ENCODE measurements around the gene CDH5.
"Not testable (repeated sequence)": the region's sequence is repeated elsewhere in the genome, so short reads cannot be mapped to it uniquely, and the experiment has no call there.

CDH5 gene

GRCh38 chr16:66325717-66326376, 40.6 kb upstream of the CDH5 start:
- Histone ChIP-seq H3K36me3 (no peaks in the 10 kb centered on the region), H3K4me3 (ENCODE audit: low read depth, low read length) (no peak overlapping the region), H3K4me1 (no peaks in the 10 kb centered on the region), H3K27me3 (peaks cover 4% of the 10 kb centered on the region), H3K9me3 (no peaks in the 10 kb centered on the region)
- no peak for TF ChIP-seq CTCF (IDR thresholded peaks at IDR 0.05; ENCODE audit: low read depth, low read length)
- DNase-seq = no peak

- Histone ChIP-seq H3K36me3 (no peaks in the 10 kb centered on the region), H3K4me3 (ENCODE audit: low read depth, low read length) (no peak overlapping the region), H3K9me3 (no peaks in the 10 kb centered on the region), H3K4me1 (no peaks in the 10 kb centered on the region), H3K27me3 (no peaks in the 10 kb centered on the region)
- no peak for TF ChIP-seq CTCF (IDR thresholded peaks at IDR 0.05; ENCODE audit: low read depth, low read length)
- DNase-seq = no peak
These were observed 39.4 kb upstream of the CDH5 start for GRCh38 chr16:66326991-66327513.

- Histone ChIP-seq H3K4me1 (no peaks in the 10 kb centered on the region), H3K4me3 (ENCODE audit: low read depth, low read length) (no peak overlapping the region), H3K36me3 (no peaks in the 10 kb centered on the region), H3K9me3 (no peaks in the 10 kb centered on the region), H3K27me3 (no peaks in the 10 kb centered on the region)
- TF ChIP-seq CTCF (IDR thresholded peaks at IDR 0.05; ENCODE audit: low read depth, low read length) = no peak
- DNase-seq = no peak
These were observed 38.2 kb upstream of the CDH5 start for GRCh38 chr16:66328282-66328681.

- DNase-seq; H3K4me1 ChIP-seq; H3K9me3 ChIP-seq; H3K4me3 ChIP-seq (ENCODE audit: low read depth, low read length); H3K36me3 ChIP-seq; H3K27me3 ChIP-seq: not testable (repeated sequence)
These were observed 35.0 kb upstream of the CDH5 start for GRCh38 chr16:66331464-66331863.

GRCh38 chr16:66332634-66333610, 33.6 kb upstream of the CDH5 start:
- no peaks in the 10 kb centered on the region for H3K36me3 ChIP-seq
- TF ChIP-seq CTCF (IDR thresholded peaks at IDR 0.05; ENCODE audit: low read depth, low read length) = no peak
- H3K4me3 ChIP-seq (ENCODE audit: low read depth, low read length) = no peak overlapping the region
- no peaks in the 10 kb centered on the region for H3K27me3 ChIP-seq
- H3K9me3 ChIP-seq = peaks cover 2% of the 10 kb centered on the region; the same call in 1 of the 2 replicates
- no peaks in the 10 kb centered on the region for H3K4me1 ChIP-seq
- no peak for DNase-seq

GRCh38 chr16:66334853-66335574, 31.5 kb upstream of the CDH5 start:
- H3K4me3 ChIP-seq (ENCODE audit: low read depth, low read length) = no peak overlapping the region
- H3K4me1 ChIP-seq = no peaks in the 10 kb centered on the region
- DNase-seq = no peak
- H3K9me3 ChIP-seq = peaks cover 2% of the 10 kb centered on the region; the same call in 1 of the 2 replicates
- no peak for TF ChIP-seq CTCF (IDR thresholded peaks at IDR 0.05; ENCODE audit: low read depth, low read length)
- H3K36me3 ChIP-seq = no peaks in the 10 kb centered on the region
- H3K27me3 ChIP-seq = no peaks in the 10 kb centered on the region

Data from BE2C (cell line).